T-helper 1 cell (primary cell): ENCODE results near the gene LLGL1.

Source experiments
- DNase-seq, 5 donors: peaks; one replicate each; pipeline ENCODE4 v3.0.0-alpha.2; 2012 to 2020

The LLGL1 gene

GRCh38 chr17:18253947-18254821 is 28.7 kb downstream of the LLGL1 start:
- no peak for DNase-seq

GRCh38 chr17:18254888-18255649 is 29.6 kb downstream of the LLGL1 start:
- DNase-seq: no peak

- DNase-seq: no peak
Measured at GRCh38 chr17:18256351-18256750, 30.9 kb downstream of the LLGL1 start.

- no peak for DNase-seq
Measured at GRCh38 chr17:18256776-18257175, 31.3 kb downstream of the LLGL1 start.

GRCh38 chr17:18257268-18257981 is 32.0 kb downstream of the LLGL1 start:
- peak in 1 of 5 donors; percentile 28 for DNase-seq

- DNase-seq: peak in 4 of 5 donors; percentile 33 to 38 (median 34)
Measured at GRCh38 chr17:18257982-18258355, 32.5 kb downstream of the LLGL1 start.

- DNase-seq: peak; percentile 33 to 59 (median 41)
Measured at GRCh38 chr17:18258356-18259038, 33.1 kb downstream of the LLGL1 start, which contains the start of gene FLII. Gene FLII (minus strand): TSS chr17:18258738. CDS start chr17:18258690, 48 bp downstream.

GRCh38 chr17:18259621-18260331 is 34.3 kb downstream of the LLGL1 start:
- no peak for DNase-seq

GRCh38 chr17:18260332-18261145 is 35.1 kb downstream of the LLGL1 start, which contains the start of gene MIEF2:
Gene MIEF2 (plus strand): TSS chr17:18260662. CDS start chr17:18262721, 2,059 bp downstream.
- DNase-seq: peak; percentile 85 to 94 (median 88)

GRCh38 chr17:18261146-18261515 is 35.7 kb downstream of the LLGL1 start:
- no peak for DNase-seq

- no peak for DNase-seq
Measured at GRCh38 chr17:18261659-18262058, 36.2 kb downstream of the LLGL1 start.

- no peak for DNase-seq
Measured at GRCh38 chr17:18262111-18262510, 36.7 kb downstream of the LLGL1 start.

GRCh38 chr17:18262641-18263040 is 37.2 kb downstream of the LLGL1 start:
- DNase-seq: no peak

GRCh38 chr17:18263885-18264682 is 38.6 kb downstream of the LLGL1 start:
- no peak for DNase-seq

GRCh38 chr17:18267366-18267765 is 41.9 kb downstream of the LLGL1 start:
- no peak for DNase-seq

- DNase-seq: peak in 1 of 5 donors; percentile 16
Measured at GRCh38 chr17:18267927-18268711, 42.7 kb downstream of the LLGL1 start.

GRCh38 chr17:18270046-18270931 is 44.9 kb downstream of the LLGL1 start:
- no peak for DNase-seq

- no peak for DNase-seq
Measured at GRCh38 chr17:18277076-18277475, 51.6 kb downstream of the LLGL1 start.
